Measurements from ENCODE around the gene TAF5. TPM values are rescaled to one million over a fixed set of nuclear protein-coding genes. Genes with fewer than 3 reads are reported as not detected.
A peak's percentile ranks its signal among the peaks of the same experiment; 100 is the strongest.

The TAF5 gene
- total and polyA plus RNA-seq, 2 experiments from 2014 or later = 10.4 to 25.9 TPM

DNA sequence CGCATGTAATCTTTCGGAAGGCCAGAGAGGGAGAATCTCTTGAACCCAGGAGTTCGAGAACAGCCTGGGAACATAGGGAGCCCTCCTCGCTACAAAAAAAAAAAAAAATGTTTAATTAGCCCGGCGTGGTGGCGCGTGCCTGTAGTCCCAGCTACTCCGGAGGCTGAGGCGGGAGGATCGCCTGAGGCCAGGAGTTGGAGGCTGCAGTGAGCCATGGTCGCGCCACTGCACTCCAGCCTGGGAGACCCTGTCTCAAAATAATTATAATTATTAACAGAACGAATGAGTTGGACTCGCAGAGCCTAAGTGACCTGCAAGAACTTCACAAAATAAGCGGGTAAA, 17.6 kb upstream of the TAF5 start (continued):
- TF ChIP-seq, protein P1, sequence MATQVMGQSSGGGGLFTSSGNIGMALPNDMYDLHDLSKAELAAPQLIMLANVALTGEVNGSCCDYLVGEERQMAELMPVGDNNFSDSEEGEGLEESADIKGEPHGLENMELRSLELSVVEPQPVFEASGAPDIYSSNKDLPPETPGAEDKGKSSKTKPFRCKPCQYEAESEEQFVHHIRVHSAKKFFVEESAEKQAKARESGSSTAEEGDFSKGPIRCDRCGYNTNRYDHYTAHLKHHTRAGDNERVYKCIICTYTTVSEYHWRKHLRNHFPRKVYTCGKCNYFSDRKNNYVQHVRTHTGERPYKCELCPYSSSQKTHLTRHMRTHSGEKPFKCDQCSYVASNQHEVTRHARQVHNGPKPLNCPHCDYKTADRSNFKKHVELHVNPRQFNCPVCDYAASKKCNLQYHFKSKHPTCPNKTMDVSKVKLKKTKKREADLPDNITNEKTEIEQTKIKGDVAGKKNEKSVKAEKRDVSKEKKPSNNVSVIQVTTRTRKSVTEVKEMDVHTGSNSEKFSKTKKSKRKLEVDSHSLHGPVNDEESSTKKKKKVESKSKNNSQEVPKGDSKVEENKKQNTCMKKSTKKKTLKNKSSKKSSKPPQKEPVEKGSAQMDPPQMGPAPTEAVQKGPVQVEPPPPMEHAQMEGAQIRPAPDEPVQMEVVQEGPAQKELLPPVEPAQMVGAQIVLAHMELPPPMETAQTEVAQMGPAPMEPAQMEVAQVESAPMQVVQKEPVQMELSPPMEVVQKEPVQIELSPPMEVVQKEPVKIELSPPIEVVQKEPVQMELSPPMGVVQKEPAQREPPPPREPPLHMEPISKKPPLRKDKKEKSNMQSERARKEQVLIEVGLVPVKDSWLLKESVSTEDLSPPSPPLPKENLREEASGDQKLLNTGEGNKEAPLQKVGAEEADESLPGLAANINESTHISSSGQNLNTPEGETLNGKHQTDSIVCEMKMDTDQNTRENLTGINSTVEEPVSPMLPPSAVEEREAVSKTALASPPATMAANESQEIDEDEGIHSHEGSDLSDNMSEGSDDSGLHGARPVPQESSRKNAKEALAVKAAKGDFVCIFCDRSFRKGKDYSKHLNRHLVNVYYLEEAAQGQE (IDR thresholded peaks at IDR 0.05; ENCODE audit: unreplicated experiment) = no peak
- no peak for TF ChIP-seq CREB1 (CRISPR knock-in tag; IDR thresholded peaks at IDR 0.05; ENCODE audit: low read depth)
- TF ChIP-seq, protein P2, sequence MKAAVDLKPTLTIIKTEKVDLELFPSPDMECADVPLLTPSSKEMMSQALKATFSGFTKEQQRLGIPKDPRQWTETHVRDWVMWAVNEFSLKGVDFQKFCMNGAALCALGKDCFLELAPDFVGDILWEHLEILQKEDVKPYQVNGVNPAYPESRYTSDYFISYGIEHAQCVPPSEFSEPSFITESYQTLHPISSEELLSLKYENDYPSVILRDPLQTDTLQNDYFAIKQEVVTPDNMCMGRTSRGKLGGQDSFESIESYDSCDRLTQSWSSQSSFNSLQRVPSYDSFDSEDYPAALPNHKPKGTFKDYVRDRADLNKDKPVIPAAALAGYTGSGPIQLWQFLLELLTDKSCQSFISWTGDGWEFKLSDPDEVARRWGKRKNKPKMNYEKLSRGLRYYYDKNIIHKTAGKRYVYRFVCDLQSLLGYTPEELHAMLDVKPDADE (IDR thresholded peaks at IDR 0.05) = no peak
- no peak for TF ChIP-seq NANOG (IDR thresholded peaks at IDR 0.05; ENCODE audit: borderline replicate concordance)

DNA sequence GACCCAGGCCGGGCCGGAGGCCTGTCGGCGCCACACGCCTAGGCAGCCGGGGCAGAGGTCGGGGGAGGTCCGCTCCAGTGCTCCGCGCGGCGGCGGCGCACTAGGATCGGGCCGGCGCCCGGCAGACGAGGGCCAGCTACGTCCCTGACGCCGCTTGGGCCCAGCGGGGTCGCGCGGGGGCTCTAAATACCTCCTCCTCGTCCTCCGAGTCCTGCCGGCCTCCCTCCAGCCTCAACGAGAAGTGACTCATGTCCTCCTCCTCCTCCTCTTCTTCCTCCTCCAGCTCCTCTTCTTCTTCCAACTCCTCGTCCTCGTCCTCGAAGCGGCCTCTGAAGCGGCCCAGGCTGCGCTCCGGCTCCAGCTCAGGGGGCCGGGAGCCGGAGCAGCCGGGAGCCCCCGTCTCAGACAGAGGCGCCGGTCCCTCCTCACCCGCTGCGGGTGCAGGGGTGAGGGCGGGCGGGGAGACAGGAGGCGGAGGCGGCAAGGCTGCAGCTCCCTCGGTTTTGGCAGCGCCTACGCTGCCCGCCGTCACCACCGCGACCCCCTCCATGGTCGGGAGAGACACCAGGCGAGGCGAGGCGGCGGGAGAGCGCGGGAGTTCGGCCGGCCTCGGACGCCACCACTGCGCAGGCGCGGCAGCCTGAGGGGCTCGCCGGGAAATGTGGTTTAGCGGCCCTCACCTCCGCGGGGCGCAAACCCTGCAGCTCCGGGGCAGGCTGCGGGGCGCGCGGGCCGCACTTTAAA, 17.1 kb upstream of the TAF5 start, which contains the start of gene PCGF6:
Gene PCGF6 (minus strand): TSS at position 624 of the 744 bp plus-strand sequence. CDS start 74 bp downstream, at position 550.
- H3K79me2 ChIP-seq (replicated peaks; ENCODE audit: insufficient read depth) = peaks cover 16% of the 10 kb centered on the region
- TF ChIP-seq, protein P1 (IDR thresholded peaks at IDR 0.05; ENCODE audit: unreplicated experiment) = no peak
- TF ChIP-seq, protein P2 (IDR thresholded peaks at IDR 0.05) = peak; percentile 86
- TF ChIP-seq, protein P3, sequence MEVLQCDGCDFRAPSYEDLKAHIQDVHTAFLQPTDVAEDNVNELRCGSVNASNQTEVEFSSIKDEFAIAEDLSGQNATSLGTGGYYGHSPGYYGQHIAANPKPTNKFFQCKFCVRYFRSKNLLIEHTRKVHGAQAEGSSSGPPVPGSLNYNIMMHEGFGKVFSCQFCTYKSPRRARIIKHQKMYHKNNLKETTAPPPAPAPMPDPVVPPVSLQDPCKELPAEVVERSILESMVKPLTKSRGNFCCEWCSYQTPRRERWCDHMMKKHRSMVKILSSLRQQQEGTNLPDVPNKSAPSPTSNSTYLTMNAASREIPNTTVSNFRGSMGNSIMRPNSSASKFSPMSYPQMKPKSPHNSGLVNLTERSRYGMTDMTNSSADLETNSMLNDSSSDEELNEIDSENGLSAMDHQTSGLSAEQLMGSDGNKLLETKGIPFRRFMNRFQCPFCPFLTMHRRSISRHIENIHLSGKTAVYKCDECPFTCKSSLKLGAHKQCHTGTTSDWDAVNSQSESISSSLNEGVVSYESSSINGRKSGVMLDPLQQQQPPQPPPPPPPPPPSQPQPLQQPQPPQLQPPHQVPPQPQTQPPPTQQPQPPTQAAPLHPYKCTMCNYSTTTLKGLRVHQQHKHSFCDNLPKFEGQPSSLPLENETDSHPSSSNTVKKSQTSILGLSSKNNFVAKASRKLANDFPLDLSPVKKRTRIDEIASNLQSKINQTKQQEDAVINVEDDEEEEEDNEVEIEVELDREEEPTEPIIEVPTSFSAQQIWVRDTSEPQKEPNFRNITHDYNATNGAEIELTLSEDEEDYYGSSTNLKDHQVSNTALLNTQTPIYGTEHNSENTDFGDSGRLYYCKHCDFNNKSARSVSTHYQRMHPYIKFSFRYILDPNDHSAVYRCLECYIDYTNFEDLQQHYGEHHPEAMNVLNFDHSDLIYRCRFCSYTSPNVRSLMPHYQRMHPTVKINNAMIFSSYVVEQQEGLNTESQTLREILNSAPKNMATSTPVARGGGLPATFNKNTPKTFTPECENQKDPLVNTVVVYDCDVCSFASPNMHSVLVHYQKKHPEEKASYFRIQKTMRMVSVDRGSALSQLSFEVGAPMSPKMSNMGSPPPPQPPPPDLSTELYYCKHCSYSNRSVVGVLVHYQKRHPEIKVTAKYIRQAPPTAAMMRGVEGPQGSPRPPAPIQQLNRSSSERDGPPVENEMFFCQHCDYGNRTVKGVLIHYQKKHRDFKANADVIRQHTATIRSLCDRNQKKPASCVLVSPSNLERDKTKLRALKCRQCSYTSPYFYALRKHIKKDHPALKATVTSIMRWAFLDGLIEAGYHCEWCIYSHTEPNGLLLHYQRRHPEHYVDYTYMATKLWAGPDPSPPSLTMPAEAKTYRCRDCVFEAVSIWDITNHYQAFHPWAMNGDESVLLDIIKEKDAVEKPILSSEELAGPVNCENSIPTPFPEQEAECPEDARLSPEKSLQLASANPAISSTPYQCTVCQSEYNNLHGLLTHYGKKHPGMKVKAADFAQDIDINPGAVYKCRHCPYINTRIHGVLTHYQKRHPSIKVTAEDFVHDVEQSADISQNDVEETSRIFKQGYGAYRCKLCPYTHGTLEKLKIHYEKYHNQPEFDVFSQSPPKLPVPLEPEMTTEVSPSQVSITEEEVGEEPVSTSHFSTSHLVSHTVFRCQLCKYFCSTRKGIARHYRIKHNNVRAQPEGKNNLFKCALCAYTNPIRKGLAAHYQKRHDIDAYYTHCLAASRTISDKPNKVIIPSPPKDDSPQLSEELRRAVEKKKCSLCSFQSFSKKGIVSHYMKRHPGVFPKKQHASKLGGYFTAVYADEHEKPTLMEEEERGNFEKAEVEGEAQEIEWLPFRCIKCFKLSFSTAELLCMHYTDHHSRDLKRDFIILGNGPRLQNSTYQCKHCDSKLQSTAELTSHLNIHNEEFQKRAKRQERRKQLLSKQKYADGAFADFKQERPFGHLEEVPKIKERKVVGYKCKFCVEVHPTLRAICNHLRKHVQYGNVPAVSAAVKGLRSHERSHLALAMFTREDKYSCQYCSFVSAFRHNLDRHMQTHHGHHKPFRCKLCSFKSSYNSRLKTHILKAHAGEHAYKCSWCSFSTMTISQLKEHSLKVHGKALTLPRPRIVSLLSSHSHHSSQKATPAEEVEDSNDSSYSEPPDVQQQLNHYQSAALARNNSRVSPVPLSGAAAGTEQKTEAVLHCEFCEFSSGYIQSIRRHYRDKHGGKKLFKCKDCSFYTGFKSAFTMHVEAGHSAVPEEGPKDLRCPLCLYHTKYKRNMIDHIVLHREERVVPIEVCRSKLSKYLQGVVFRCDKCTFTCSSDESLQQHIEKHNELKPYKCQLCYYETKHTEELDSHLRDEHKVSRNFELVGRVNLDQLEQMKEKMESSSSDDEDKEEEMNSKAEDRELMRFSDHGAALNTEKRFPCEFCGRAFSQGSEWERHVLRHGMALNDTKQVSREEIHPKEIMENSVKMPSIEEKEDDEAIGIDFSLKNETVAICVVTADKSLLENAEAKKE (CRISPR knock-in tag; IDR thresholded peaks at IDR 0.05) = no peak
- TF ChIP-seq EZH2phosphoT487 (IDR thresholded peaks at IDR 0.05; ENCODE audit: unreplicated experiment) (no peak), NANOG (IDR thresholded peaks at IDR 0.05; ENCODE audit: borderline replicate concordance) (no peak)

More for the DNA sequence above, 17.1 kb upstream of the TAF5 start, which contains the start of gene PCGF6:
- H3K27me3 ChIP-seq (ENCODE audit: insufficient read depth) = no peaks in the 10 kb centered on the region
- H3K36me3 ChIP-seq (ENCODE audit: insufficient read depth) = peaks cover 25% of the 10 kb centered on the region
- peak within 1 kb of the TSS; percentile 98 for H3K4me2 ChIP-seq
- H2AFZ ChIP-seq = peak within 1 kb of the TSS; percentile 99
- H3K4me1 ChIP-seq (ENCODE audit: insufficient read depth) = peaks cover 5% of the 10 kb centered on the region
- peak; percentile 95 for DNase-seq (ENCODE audit: low spot score)
- H3K27ac Mint-ChIP-seq = peak within 1 kb of the TSS; percentile 91; the same call in 1 of the 2 replicates
- H3K9me3 Mint-ChIP-seq = no peaks in the 10 kb centered on the region
- H3K9me2 ChIP-seq (ENCODE audit: insufficient read depth) = no peaks in the 10 kb centered on the region
- H3K4me1 Mint-ChIP-seq = peaks cover 3% of the 10 kb centered on the region; the same call in 1 of the 3 replicates
- H3K36me3 Mint-ChIP-seq (ENCODE audit: low read depth) = peaks cover 14% of the 10 kb centered on the region
- peaks cover 8% of the 10 kb centered on the region for H4K20me1 ChIP-seq (replicated peaks; ENCODE audit: insufficient read depth)
- 0 out of 2 replicates have a peak, but pooled peaks cover 2% of the 10 kb centered on the region for H3F3A ChIP-seq (replicated peaks; ENCODE audit: low read depth)
- H3K27me3 Mint-ChIP-seq (ENCODE audit: insufficient read depth, low read depth, poor library complexity) = peaks cover 5% of the 10 kb centered on the region
- ATAC-seq = peak; percentile 92
- peak within 1 kb of the TSS; percentile 92 for H3K4me3 Mint-ChIP-seq
- peak within 1 kb of the TSS; percentile 88 for H3K4me3 ChIP-seq
- H3K27ac ChIP-seq (ENCODE audit: low read depth) = peak within 1 kb of the TSS; percentile 77; the same call in 1 of the 2 replicates
